GM11168 (cell line): ENCODE measurements around the gene COA1.

Source experiments
- in situ Hi-C: fragments of 300-500 bp; cut with MboI; formaldehyde crosslinking; loops from one replicate; pipeline ENCODE4 v1.12.0; 2022; ENCODE audit warnings: low sequenced_read_pairs; ENCODE audit not compliant: unreplicated experiment

The COA1 gene

DNA sequence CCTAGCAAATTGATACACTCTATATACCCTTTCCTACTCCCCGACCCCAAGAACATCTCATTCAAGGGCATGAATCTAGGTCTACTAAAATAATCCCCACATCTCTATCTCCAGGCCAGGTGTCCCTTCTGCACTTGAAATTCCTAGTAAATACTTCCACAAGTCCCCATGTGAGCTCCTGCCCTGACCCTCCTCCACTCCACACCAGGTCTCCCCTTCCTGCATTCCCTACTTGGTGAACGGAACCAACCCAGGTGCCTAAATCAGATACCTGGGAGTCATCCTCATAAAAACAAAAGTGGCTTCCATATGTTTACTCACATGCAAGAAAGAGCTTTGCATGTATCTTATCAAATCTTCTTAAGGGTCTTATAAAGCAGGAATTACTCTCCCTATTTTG, 69.2 kb downstream of the COA1 start:
- in situ Hi-C loops = no loop called here

DNA sequence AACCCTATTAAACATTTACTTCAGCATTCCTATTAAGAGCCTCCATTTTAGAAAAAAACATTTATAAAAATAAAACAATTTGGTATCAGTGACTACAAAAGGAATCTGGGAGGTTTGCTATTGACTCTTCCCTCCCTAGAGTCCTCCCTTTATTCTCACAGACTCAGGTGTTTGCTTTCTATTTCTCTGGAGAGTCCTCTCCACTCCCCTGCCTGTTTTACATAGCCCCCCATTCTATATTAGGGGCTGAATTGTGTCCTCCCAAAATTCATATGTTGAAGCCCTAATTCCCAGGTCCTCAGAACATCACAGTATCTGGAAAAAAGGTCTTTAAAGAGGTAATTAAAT, 69.8 kb downstream of the COA1 start:
- in situ Hi-C loops = no loop called here

DNA sequence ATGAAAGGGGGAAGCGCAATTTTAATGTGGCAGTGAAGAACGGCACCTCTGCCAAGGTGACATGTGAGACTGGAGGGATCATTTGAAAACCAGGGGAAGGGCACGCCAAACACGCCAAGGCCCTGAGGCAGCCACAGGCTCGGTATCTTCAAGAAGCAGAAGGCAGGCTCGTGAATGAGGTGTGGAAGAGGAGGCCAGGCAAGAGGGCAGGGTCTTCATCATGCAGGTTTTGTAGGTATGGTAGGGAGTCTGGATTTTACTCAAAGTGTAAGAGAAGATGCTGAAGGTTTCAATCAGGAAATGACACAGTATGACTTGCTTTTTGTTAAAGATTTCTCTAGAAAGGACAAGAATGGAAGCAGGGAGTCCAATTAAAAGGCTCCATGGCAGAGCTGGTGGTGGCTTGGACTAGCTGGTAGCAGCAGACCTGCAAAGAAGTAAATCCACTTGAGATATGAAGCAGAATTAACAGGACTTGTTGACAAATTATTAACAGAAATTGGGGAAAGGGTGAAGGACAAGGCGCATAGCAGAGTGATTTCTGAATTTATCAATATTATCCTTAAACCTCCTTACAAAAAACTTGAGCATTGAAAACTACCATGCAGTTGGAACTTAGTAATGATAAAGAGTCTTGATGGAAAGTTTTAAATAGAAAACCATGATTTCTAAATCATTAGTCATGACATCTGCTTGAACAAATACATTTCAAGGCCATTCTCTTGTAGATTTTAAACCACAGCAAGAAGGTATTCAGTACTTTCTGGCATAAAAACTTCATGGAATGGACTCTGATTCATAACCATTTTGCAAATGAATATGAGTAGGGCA, 70.4 kb downstream of the COA1 start:
- in situ Hi-C loops = no loop called here

DNA sequence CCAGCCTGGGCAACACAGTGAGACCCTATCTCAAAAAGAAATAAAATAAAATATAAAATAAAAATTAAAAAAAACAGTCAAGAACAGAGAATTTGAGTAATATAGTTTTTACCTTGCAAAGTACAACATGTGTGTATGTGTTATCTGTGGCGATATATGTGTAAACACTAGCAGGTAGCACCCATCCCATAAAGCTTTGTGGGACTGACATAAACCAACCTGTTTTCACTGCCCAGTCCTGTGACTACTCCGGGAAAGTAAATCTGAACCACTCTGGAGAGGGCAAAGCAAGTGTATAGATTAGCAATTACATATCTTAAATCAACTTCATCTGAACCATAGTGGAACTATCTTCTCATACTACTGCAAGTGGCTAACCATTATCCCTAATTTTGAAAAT, 72.3 kb downstream of the COA1 start:
- in situ Hi-C loops = no loop called here

DNA sequence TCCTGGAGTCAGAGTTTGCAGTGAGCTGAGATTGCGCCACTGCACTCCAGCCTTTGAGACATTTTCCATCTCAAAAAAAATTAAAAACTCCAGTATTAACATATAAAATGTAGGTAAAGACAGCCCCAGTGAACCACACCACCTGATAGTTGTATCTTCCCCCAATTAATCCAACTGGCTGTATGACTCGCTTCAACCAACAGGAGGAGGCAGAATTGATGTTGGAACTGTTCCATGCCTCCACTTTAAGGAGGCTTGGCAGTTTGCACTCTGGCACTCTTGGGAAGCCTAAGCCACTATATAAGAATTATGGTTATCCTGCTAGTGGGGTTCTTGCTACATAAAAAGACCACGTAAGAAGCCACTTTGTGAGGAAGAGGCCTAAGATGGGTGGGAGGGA, 73.7 kb downstream of the COA1 start:
- in situ Hi-C loops = no loop called here

DNA sequence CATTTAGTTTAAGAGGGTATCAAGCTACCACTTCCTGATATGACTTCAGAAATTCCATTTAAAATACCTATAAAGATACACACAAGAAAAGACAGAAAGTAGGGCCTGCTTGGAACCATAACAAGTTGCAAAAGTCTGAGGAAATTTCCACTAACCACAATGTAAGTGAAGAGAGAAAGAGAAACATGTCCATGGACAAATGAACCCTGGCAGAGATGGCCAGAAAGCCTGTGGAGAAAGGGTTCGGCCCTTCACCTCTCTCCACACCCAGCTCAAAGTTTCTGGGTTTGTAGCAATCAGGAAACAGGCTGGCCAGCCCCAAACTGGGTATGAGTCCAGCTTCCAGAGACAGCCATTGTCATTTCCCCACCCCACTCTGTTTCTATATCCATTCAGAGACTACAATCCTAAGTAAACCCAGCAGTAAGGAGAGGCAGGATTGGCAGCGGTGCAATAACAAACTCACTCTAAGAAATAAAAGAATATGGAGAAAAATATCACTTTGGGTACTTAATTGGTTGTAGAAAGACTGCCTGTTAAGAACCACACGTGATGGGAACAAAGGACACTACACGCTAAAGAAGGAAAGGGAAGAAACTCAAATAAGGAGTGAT, 75.3 kb downstream of the COA1 start:
- in situ Hi-C loops = no loop called here

DNA sequence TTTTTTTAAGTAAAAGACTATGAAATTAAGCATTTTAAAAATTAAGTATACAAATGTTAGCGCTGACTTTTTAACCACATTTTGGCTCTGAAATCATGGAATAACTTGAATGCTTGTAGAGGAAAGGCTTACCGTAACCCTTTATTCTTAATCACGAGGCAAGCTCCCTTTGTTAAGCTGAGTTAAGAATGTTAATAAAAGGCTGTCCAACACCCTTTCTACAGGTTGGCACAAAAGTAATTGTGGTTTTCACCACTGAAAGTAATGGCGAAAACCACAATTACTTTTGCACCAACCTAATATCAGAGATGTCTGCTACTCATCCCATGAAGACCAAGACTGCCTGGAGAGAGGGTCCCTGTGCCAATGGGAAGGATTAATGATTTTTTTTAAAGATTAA, 75.9 kb downstream of the COA1 start:
- in situ Hi-C loops = no loop called here

DNA sequence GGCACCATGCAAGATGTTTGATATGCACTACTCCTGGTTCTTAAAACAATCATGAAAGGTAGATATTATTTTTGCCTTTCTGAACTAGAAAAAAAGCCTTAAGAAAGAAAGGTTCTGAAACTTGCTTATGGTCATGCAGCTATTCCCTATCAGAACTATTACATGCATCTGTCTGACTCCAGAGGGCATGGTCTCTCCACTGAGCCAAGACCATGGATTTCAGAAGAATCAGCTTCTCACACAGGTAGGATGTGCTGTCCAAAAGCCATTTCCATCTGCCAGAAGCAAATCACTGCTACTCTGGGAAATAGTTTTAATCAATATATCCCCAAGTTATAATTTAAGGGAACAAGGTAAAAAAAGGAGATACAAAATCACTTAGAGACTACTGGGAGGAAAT, 77.0 kb downstream of the COA1 start:
- in situ Hi-C loops = no loop called here

DNA sequence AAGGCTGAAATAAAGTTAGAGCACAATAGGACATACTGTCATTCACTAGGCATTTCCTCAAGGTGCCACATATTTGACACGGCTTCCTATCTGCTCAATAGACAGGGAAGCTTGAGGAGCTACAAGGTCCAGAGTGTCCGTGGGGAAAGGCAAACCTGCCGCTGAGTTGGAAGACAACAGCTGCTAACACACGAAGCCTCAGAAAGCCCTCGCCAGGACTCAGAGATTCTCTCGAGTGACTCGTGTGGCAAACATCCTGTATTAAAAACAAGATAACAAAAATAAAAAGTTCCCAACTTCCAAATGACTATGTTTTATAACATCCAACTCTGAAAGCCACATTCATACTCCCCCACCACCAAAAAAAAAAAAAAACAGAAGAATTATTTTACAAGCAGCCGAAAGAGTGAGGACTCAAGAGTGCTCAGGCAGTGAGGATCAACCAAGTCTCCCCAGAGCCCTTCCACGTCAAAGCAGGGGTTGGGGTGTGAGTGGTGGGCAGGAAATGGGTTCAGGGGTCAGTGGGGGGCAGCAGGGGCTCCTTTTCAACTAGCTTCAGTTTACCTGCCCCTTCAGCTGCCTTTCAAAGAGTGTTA, 78.8 kb downstream of the COA1 start:
- in situ Hi-C loops = no loop called here

DNA sequence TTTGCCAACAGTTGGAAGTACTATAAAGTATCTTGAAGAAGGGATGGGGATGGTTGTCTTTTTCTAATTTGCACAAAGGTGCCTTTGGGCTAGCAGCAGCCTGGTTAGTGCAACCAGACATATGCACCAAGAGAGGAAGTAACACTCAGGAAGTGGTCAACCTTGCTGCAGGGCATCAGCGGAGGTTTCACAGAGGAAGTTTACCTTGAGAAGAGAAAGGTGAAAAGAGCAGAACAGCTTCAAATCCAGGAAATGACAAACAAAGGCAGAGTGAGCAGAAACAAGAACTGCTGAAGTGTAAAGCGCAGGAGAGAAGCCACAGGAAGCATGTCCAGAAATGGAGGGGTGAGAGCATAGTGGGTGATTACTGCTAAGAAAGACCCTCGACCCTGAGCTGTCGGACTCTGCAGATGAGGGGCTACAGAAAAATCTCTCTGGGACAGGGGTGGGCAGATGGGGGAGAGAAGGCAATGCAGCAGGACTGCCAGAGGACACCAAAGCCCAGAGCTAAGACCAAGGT, 79.5 kb downstream of the COA1 start:
- in situ Hi-C loops = no loop called here

DNA sequence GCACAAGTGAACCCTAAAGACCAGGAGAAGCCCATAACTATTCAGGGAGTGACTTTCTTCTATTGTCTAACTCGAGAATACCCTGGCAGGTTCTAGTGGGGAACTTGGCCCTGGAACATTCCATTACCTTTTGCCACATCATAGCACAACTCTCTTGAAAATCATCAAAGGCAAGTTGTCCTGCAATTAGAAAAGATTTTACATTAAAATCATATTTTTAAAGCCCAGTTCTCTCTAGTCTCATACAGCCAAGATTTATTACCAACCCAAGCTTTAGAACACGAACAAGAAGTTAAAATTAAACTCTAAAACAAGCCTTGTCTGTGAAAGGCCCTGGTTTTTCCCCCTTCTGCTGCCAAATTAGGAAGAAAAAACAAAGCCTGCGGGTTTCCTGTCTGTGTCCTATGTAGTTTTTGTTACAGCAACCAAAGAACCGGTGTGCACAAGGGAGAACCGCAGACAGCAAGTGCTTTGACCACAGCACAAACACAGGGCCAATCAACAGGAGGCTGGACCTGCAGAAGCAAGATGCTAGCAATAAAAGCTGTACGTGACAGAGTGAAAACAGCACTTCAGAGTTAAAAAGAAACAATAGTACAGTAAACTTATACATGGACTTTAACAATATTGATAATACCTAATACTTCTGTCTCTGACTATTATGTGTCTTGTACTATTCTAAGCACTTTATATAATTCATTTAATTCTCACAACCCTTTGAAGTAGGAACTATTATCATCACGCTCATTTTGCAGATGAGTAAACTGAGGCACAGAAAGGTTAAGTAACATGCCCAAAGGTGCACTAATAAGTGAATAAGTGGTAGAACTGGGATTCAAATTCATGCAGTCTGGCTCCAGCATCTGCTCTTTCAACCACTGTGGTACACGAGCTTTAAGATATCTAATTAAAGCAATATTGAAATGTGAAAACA, 80.6 kb downstream of the COA1 start:
- in situ Hi-C loops = no loop called here

DNA sequence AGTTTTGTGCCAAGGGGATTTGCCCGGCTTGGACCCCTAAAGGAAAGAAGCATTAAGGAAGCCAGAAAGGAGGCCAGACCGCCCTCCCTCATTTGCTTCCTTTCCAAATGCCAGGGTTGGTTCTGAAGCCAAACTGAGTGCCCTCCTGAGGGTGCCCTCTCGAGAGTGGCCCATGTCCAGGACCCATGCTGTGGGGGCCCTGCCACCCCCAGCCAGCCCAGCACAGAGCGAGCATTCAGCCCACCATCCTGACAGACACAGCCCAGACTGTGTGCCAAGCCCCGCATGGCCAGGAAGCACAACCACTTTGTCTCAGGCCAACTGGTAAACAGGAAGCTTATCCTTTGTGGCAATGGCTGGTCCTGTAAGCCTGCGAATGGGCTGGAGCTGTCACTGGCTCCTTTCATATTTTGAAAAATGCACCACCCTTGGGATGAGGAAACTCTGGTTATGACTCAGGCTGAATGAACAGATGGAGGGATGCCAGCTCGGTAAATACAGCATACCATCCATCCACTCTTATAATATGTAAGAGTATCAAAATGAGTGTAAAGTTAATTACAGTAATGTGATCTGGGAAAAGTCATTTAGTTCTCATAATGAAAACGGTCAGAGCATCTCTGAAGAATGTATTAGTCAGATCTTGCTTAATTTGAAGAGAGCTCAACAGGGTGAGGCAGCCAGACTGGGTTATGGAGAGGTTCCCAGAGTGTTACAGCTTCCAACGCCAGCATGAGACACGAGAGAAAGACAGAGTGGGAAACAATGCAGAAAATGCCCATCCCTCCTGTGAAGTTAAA, 81.5 kb downstream of the COA1 start:
- in situ Hi-C loops = no loop called here

DNA sequence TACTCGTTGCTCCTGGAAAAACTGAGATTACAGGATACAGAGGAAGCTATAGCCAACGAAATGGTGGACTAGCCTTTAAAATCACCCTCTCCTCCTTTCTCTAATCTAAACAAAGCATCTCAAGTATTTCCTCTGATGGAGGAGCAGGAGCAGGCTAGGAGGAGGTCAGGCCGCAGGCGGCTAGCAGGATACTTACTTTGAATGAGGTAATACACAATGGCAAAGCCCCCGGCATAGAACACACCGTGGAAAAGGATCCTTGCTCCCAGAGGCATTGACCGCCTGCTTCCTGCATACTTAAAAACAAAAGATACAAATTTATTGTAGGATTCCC, 82.0 kb downstream of the COA1 start:
- in situ Hi-C loops = no loop called here

DNA sequence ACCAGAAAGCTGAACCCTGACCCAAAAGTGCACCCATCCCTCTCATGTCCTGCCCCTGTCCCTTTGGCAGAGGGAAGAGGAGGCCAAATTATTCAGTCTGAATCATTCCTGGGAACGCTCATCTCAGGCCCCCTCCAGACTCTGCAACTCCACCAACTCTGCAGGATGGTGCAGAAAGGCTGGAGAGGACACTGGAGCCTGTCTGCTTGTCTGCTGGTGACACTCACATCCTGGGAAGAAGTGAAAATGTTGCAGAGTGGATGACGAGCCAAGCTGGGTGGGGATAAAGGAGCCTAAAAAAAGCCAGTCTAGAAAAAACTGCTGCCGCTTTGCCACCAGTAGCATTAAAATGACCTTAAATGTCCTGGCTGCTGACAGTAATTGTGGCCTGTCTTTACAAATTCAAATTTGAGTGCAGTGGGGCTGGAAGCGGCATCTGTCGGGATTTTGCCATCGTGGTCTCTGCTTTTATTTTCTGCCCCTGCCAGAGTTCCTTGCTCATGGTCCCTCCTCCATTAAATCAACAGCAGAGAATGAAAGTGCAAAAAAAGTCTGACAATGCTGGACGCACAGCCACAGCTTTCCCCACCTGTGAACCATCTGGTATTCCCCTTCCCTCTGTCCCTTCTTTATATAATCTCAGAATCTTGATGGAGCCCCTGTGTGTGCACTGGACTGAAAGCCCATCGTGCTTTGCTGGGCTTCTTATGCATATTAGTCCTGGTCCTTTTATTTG, 82.6 kb downstream of the COA1 start:
- in situ Hi-C loops = no loop called here

DNA sequence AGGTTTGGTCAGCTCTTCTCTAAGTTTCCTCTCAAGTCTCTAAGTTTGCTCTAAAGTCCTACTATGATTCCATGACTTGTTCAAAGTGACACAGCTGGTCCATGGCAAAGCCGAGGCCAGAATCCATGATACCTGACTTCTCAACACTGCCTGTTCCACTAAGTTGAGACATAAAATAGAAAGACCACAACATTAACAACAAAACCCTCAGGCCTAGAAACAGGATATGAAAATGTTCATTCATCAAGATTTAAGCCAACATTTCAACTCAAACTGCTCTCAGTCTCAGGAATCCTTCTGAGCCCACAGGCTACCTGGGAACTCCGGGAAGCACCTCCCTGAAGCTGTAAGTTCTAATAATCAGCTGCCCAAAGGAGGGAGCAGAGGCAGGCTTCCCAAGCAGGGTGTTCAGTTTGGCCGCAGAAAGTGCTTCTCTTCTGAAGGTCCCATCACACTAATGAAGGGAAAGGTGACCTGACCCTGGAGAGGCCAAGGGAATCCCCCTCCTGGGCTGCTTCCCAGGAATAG, 83.6 kb downstream of the COA1 start:
- in situ Hi-C loops = no loop called here

DNA sequence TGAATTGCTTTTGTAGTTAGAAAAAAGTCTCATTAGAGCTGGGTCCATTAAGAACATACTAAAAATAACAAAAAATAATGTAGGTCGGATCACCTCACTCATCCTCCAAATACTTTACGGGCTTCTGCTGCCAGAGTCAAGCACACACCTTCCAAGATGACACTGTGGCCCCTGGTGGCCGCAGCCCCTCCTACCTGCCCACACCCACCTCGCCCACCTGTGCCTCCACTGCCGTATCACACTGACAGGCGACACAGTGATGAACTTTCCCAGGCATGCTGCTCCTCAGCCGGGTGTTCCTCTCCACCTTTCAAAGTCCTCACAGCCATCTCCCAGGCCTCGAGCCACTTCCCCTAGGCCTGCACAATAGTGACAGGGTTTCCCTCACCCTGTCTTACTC, 85.5 kb downstream of the COA1 start:
- in situ Hi-C loops = no loop called here

DNA sequence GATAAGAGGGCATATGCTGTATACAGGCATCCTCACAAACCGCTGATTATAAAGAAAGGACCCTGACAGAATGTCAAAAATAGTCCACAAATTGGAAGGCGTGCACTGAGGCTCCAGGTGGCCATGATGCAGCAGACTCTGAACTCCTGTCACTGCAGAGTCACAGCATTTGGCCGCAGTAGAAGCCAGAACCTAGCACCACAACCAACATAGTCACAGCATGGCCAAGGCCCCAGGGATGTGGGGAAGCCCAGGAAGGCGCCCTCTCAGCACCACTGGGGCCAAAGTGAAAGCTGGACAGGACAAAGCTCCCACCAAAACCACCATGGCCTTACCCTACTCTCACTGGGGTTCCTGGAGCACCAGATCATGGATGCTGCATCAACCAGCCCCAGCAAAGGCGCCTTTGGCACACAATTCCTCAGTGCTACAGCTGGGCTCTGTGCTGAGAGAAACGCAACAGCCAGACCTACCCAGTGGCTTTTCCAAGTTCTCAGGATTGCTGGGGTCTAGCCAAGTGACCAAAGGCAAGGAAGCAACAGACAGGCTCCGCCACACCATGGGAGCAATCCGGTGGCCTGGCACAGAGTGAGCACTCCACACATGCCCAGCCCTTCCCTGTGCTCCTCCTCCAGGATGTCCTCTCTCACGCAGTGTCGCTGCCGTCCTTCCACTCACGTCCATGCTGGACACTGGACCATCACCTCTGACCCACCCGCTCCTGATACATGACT, 86.3 kb downstream of the COA1 start:
- in situ Hi-C loops = no loop called here

DNA sequence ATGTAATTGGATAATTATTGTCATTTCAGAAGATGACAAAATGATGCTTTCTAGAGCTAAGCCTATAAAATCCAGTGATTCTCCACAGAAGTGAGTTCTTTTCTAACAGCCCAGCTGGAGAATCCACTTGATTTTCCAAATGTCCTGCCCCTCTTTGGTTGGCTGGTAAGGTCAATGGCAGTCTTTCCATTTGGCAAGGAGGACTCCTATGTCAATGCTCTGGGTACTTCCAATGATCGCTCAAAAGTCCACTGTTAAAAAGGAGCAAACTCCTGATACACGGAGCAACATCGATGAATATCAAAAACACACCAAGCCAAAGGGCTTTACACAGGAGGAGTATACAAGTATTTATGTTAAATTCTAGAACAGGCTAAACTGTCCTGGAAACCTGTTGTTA, 88.6 kb downstream of the COA1 start:
- in situ Hi-C loops = no loop called here
